Islet of Langerhans (tissue), 1 donor: ENCODE data around the gene LPA.
"Not testable (repeated sequence)": the region's sequence is repeated elsewhere in the genome, so short reads cannot be mapped to it uniquely, and the experiment has no call there.

Experiments
- FAIRE-seq: peaks from one replicate; lab custom pipeline; 2011; peaks lifted over from hg19 to GRCh38; lab: Jason Lieb, UNC

The LPA gene, protein sequence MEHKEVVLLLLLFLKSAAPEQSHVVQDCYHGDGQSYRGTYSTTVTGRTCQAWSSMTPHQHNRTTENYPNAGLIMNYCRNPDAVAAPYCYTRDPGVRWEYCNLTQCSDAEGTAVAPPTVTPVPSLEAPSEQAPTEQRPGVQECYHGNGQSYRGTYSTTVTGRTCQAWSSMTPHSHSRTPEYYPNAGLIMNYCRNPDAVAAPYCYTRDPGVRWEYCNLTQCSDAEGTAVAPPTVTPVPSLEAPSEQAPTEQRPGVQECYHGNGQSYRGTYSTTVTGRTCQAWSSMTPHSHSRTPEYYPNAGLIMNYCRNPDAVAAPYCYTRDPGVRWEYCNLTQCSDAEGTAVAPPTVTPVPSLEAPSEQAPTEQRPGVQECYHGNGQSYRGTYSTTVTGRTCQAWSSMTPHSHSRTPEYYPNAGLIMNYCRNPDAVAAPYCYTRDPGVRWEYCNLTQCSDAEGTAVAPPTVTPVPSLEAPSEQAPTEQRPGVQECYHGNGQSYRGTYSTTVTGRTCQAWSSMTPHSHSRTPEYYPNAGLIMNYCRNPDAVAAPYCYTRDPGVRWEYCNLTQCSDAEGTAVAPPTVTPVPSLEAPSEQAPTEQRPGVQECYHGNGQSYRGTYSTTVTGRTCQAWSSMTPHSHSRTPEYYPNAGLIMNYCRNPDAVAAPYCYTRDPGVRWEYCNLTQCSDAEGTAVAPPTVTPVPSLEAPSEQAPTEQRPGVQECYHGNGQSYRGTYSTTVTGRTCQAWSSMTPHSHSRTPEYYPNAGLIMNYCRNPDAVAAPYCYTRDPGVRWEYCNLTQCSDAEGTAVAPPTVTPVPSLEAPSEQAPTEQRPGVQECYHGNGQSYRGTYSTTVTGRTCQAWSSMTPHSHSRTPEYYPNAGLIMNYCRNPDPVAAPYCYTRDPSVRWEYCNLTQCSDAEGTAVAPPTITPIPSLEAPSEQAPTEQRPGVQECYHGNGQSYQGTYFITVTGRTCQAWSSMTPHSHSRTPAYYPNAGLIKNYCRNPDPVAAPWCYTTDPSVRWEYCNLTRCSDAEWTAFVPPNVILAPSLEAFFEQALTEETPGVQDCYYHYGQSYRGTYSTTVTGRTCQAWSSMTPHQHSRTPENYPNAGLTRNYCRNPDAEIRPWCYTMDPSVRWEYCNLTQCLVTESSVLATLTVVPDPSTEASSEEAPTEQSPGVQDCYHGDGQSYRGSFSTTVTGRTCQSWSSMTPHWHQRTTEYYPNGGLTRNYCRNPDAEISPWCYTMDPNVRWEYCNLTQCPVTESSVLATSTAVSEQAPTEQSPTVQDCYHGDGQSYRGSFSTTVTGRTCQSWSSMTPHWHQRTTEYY (N-terminal part only)

DNA sequence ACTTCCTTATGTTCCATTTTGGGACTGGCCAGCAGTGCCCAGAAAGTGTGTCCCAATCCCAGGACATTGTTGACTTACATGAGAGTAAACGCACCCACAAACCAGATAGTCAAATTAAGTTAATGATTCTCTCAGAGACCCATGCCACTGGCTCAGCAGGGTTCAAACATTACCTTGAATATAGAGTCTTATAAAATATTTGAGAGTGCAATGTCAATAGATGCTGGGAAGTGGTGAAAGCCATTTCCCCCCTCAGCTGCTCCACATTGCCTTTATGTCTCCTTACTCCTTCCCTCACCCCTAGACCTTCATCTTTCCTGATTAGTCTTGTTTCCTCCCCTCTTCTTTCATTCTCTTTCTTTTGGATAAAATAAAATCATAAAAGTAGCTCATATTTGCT, at the start of gene LPA:
Gene LPA, minus strand, starts transcription at position 78 of the 400 bp plus-strand sequence. Its CDS starts 61 bp downstream, at position 17.
- FAIRE-seq = not testable (repeated sequence)

DNA sequence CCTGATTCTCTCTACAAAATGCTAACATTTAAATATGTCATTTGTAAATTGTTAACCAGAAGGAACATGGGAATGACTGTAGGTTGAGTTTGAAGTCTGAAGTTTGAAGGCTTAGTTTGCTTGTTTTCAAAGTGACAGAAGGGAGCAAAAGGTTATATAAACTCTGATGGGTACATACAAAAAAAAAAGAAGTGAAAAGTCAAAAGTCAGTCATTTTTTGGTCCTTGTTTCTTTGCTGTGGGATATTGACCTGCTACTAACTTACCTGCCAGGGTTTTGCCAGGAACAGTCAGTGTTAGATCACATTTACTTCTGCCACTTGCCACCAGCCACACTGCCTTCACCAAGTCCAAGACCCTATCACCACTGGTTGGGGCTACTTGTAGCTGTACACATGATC, 44.9 kb upstream of the LPA start:
- not testable (repeated sequence) for FAIRE-seq

DNA sequence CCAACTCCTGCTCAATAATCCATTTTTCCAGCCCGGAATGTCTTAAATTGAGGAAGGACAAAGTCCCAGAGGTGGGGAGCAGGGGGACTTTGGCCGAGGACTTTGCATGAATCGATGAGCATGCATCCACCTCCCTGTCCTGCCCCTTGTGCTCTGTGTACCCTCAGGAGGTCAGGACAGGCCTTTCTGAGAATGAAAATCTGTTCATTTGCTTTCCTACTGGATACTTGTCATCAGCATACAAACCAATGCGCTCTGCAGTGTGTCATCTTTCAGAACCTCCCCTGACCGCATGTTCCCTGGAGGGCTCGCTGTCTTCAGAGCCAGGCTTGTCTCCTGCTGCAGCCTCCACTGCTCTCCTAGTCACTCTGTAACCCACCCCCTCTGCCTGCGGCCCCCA, 40.6 kb upstream of the LPA start:
- not testable (repeated sequence) for FAIRE-seq

DNA sequence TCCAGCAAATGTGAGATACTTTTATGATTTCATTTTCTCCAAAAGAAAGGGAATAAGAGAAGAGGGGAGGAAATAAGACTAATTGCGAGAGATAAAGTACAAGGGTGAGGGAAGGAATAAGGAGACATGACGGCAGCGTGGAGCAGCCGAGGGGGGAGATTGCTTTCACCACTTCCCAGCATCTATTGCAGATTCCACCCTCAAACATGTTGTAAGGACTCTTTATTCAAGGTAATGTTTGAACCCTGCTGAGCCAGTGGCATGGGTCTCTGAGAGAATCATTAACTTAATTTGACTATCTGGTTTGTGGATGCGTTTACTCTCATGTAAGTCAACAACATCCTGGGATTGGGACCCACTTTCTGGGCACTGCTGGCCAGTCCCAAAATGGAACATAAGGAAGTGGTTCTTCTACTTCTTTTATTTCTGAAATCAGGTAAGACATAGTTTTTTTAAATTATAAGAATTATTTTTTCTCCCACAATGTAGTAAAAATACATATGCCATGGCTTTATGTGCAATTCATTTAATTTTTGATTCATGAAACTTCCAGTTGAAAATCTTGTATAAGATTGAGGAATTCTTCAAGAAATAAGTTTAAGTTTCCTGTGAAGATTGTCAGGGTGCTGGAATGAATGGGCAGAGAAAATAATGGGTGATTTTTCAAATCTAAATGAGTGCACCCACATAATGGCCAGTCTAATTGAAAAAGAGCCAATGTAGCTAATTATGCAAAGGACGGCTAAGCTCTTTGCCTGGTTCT, 38.0 kb upstream of the LPA start, which contains the start of gene PLG:
Gene PLG, plus strand, starts transcription at position 327 of the 763 bp plus-strand sequence. Its CDS starts 61 bp downstream, at position 388.
- FAIRE-seq = not testable (repeated sequence)

DNA sequence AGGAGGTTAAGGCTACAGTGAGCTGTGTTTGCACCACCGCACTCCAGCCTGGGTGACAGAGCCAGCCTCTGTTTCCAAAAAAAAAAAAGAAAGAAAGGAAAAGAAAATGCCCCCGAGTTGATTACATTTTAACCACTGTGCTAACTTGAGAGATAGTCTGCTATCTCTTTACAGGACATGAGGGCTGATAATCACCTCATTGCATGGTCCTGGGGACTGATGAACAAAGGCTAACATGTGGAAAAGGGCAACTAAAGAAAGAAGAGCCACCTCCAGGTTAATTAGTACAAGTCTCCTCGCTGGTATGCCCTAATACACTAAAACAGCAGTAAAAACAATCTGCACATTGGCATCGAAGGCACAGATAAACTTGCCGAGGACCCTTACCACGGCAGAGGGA, 33.8 kb upstream of the LPA start:
- no peak for FAIRE-seq

DNA sequence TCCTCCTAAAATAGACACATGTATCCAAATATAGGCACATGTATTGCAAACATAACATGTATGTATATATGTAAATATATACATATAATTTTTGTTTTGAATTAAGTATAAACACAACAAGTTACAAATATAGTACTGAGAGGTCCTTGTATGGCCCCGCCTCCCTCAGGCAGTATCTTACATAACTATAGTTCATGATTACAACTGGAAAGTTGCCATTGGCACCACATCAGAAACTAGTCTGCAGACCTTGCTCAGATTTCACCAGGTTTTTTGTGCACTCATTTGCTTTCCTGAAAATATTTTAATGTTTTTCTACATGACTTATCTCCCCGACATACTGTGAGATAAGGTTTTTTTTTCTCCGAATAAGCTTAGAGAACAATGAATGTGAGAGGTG, 32.8 kb upstream of the LPA start:
- FAIRE-seq = not testable (repeated sequence)

DNA sequence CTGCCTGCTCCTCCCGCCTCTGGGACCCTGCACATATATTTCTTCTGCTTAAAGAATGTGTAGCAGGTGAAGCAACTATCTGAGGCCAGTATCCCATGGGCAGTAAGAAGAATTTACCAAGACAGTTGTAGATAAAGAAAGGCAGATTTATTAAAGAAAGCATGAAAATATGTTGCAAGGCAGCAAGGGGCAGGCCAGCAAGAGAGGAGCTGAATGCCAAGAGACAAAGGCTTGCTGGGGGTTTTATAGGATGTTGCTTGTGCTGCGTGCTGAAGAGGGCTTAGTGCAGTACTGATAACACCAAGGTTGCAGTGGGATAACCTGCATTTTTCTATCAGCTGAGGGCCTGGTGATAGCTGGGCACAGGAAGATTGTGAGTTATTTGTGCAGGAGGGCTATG, 31.5 kb upstream of the LPA start:
- not testable (repeated sequence) for FAIRE-seq

DNA sequence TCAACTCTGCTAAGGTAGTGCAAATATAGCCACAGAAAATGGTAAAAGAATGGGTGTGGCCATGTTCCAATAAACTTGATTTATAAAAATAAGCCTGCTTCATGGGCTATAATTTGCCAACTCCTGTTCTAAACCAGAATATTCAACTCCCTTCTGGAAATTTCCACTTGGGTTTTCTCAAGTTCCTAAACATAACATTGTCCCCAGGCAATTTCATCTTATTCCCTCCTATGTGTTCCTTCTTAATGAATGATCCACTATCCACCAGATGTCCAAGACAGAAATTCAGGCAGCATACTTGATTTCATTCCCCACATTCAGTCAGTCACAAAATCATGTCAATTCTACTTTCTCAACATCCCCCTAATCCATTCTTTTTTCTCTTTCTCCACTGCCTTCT, 30.9 kb upstream of the LPA start:
- FAIRE-seq = not testable (repeated sequence)

DNA sequence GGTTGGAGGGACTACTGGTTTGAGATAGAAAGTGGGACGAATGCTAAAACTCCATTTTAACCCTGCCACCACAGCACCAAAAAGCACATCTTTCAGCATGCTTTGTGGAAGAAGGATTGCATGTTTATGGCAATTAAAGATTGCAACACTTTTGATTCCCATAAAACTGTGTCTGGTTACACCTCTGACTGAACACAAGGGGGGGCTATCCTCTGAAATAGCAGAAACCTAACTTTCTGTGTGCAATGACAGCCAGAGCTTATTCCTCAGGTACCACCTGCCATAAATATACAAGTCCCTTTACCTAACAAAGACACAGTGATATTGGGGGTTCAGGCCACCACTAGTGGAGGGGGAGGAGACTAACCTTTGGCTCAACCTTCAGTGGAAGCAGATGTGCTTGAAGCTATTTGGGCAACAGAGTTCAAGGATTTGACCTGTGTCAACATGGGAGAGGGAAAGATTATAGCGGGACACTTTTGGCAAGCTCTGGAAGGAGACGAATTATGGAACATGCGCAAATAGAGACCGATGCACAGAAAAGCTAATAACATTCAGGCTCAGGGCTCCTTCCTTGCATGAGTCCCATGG, 28.4 kb upstream of the LPA start:
- FAIRE-seq = no peak

DNA sequence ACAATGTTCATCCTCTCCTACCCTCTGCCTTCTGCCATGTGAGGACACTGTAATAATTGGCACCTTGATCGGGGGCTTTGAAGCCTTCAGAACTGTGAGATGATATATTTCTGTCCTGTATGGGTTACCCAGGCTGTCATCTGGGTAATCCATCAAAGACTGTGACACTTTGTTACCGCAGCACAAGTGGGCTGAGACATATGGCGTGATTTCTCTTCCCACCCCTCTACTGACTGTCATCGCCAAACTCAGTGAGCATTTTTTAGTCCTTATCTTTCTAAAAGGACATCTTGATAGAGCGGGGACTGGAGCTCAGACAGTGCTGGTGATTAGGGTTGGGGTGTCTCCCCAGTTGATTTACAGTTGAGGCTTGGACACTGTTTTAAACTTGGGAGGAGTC, 27.5 kb upstream of the LPA start:
- no peak for FAIRE-seq

DNA sequence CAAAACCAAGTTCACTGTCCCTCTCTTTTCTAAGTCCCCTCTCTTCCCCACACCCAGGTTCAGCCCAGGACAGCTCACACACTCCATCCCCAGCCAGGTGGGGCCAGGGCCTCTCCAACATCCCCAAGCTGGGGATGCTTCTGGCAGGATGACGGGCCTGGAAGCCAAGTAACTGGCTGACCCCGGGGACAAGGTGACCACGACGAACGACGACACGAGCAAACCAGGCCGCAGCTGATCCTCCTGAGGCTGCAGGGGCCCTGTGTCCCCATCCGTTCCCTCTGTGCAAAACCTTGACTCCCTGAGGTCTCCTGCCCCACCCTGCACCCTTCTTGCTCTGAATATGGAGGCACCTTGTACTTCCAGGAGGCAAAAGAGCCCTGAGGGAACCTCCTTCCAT, 26.4 kb upstream of the LPA start:
- FAIRE-seq = no peak

DNA sequence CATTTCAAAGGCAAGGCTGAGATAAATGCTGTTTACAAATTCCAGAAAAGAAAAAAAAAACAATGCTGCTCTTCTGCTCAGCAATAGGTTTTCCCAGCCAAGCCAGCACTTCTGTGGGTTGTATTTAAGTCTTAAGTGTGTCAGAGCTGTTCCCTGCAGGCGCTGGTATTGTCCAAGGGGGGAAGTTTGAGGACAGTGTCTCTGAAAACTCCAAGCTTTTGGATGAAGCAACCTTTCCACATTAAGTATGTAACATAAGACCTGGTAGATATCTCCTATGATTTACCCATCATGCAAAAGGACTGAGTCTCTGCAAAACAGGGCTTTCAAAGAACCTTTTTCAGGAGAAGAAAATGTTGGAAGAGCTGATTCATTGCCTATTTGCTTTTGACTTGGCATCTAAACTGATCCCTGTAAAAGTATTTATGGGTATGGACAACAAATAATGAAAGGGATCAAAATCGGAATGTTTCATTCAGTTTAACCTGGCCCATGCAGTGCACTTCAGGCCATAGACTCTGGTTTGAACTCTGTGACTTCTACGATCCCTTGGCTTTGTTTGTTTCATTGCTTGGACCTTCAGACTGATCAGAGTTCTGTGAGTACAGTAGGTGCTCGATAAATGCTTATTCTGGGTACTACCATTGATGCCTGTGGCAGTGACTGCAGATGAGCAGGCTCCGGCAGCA, 21.8 kb upstream of the LPA start:
- FAIRE-seq = no peak

DNA sequence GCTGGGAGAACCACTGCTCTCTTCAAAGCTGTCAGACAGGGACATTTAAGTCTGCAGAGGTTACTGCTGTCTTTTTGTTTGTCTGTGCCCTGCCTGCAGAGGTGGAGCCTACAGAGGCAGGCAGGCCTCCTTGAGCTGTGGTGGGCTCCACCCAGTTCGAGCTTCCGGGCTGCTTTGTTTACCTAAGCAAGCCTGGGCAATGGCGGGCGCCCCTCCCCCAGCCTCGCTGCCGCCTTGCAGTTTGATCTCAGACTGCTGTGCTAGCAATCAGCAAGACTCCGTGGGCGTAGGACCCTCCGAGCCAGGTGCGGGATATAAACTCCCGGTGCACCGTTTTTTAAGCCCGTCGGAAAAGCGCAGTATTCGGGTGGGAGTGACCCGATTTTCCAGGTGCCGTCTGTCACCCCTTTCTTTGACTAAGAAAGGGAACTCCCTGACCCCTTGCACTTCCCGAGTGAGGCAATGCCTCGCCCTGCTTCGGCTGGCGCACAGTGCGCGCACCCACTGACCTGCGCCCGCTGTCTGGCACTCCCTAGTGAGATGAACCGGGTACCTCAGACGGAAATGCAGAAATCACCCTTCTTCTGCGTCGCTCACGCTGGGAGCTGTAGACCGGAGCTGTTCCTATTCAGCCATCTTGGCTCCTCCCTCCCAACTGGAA, 21.2 kb upstream of the LPA start:
- FAIRE-seq = not testable (repeated sequence)

DNA sequence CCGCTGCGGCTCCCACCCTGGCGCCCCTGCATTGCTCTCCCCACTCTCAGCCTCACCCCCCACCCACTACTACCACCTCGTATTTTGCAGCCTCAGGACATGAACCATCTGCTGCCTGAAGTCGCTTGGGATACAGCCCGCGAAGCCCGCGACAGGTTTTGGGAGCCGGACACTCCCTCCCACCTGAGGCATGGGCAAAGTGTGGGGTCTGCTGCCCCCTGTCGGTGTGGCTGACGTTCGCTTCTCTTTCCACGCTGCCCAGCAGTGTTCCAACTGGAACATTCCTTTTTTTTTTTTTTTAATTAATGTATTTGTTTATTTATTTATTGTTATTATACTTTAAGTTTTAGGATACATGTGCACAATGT, 15.3 kb upstream of the LPA start:
- FAIRE-seq = no peak

DNA sequence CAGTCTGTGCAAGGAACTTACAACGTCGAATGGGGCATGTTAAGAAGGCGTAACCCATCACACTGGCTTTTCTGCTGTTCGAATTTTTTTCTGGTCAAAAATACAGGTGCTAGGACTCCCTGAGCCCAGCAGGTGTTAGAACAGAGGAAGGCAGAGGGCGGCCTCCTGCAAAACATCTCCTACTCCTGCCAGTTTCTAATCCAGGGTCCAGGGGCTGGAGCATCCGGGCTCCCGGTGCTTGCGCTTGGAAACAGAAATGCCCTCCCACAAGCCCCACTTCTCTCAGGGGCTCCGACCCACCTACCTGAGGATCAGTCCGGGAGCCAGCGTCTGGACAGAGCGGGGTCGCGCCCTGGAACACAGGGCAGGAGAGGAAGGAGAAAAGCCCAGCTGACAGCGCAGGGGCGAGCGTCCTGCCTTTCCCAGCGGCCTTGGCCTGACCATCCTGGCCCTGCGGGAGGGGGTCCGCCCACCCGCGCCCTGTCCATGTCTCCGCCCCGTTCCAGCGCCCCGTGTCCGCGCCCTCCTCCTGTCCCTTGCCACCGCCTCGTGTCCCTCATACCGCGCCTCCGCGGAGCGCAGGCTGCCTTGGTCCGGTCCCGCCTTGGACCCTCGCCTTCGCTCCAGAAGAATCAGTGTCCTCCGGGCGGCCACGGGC, 14.8 kb upstream of the LPA start:
- FAIRE-seq = no peak

DNA sequence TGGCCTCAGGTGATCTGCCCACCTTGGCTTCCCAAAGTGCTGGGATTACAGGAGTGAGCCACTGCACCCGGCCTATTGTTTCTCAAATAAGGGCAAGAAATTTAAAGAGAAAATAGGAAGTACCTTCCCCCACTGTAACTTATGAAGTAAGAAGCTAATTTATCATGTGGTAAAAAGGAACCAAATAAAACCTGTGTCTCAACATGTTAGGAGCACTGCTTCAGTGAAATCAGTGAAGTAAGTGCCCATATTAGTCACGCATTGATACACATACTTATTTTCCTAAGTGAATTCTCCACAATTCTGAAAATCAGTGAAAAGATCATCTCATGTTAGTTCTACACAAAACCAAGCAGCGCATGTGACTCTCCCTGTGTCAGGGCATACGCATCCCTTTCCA, 14.2 kb upstream of the LPA start:
- no peak for FAIRE-seq

DNA sequence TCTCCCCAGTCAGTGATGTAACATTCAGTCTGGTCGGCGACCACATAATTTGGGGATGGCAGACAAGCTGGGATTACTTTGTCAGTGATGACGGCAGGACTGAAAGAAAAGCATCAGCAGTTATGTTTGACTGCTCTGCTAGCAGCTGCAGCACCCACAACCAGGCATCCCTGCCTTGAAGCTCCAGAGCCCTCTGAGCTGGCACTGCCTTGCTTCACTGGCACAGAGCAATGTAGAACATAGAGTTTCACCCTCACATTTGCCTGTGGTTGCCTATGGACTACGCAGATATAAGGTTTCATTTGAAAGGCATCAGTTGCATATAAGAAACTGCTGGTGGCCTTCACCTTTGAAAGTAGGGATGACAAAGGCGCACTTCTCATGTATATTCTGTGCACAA, 12.3 kb upstream of the LPA start:
- FAIRE-seq = not testable (repeated sequence)

DNA sequence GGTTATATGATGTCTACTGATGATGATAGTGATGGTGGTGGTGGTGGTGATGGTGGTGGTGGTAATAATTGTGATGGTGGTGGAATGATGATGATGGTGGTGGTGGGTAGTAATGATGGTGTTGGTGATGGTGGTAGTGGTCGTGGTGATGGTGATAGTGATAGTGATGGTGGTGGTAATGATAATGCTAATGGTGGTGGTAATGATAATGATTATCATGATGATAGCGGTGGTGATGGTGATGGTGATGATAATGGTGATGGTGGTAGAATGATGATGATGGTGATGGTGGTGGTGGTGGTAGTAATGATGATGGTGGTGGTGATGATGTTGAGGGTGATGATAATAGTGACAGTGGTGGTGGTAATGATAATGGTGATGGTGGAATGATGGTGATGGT, 4.5 kb upstream of the LPA start:
- no peak for FAIRE-seq
